ACHN (cell line): ENCODE measurements around the gene RSPH6A.

ENCODE experiments used
- DNase-seq: peaks from one replicate; pipeline ENCODE4 v3.0.0-alpha.2; 2015
- in situ Hi-C: cut with HindIII; loops from 2 replicates; pipeline ENCODE4 v1.10.0; 2017; ENCODE audit warnings: low sequenced_read_pairs, low pct_ligation_motif_present, low pct_unique_long_range_greater_than_20kb

RSPH6A gene

DNA sequence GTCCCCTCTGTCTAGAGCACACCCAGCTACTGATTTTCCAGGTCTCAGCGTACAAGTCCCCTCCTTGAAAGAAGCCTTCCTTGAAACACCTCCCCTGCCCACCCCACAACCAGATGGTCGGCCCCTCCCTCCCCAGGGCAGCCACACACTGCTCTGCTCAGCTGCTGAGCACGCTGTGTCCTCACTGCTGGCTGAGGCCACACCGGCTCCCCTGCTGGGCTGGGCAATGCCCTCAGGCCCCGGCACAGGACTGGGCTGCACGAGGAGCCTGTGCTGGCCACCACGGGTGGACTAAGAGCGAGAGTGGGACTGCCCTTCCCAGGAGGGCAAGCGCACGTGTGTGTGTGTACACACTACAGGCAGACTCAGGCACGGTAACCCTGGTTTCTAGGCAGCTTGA, 11.8 kb upstream of the RSPH6A start:
- no peak for DNase-seq
- in situ Hi-C loops, result no loop called here

DNA sequence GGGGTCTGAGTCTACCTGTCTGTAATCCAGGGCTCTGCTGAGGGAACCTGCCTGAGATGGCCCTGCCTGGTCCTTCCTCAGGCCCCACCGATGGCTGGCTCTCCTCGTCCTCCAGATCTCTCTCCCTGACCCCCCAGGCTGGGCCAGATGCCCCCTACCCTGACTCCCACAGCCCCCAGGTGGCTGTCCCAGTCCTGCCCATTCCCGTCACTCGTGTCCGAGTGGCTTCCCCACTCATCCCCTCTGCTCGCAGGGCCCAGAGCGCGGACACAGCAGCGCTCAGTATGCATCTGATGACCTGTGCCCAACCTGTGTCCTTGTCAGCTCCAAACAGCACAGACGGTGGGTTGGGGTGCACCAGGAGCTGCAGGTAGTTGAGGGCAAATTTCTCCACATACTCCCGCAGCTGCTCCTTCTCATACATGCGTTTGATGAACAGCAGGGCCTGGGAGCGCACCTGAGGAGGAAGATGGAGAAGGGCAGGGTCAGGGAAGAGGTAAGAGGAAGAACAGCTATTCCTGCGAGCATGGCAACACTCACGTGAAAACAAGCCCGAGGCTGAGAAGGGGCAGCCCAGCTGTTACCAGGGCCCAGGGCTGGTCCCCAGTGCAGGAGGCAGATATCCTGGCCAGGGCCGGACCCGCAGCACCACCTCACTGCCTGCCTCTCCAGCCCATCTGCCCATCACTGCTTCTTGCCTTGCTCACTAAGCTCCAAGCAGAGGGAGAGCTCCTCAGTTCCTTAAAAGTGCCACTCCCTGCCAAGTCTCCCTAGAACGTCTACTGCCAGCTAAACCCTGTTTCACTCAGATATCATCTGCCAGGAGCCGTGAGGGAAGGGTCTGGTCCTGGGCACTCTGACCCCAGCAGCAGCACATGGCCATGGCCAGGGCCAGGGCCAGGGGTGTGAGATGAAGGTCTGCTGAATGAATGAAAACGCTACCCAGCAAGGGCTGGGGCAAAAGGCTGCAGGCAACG, 11.1 kb upstream of the RSPH6A start:
- in situ Hi-C loops, result no loop called here
- DNase-seq, result no peak

DNA sequence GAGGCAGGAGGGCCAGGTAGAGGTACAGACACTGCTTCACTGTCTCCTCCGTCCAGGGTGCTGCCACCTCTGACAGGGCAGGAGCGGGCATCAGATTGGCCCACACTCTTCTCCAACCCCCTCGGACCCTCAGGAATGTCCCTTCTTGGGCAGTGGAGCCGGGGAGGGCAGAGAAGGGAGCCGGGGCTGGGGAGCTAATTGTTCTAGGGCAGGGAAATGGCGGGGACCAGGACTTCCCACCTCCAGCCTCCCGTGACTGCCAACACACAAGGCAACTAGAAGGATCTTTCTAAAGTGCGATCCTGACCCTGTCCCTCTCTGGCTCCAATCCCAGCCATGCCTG, 10.1 kb upstream of the RSPH6A start:
- in situ Hi-C loops, result no loop called here

DNA sequence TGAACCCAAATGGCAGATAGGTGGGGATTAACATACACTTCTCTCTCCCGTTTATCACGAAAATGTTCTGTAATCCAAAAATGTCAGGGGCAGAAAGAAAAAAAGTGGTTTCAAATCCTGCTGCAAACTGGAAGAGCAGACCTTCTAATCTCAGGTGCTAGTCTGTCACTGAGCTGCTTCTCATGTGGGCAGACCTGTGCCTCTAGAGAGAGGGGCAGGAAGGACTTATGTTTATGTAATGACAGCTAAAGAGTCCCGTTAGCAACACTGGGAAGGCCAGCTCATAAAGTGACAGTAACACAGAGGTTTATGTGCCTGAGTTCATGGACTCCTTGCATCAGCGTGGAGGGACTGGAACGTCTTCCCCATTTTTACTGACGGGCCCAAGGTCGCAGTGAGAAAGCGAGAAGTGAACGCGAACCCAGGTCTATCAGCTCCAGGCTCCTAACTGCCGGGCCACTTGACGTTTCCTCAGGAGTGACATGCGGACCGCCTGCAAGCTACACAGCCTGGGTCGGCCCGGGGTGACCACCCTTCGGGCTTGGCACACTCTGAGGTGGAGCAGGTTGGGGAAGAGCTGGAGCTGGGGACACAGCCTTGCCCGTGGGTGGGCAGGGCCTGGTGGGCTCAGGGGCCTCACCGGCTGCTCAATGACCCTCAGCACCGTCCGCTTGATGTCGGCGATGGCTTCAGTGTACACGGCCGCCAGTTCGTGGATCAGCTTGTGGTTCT, 9.6 kb upstream of the RSPH6A start:
- no peak for DNase-seq
- in situ Hi-C loops, result no loop called here

More for the DNA sequence above, 10.1 kb upstream of the RSPH6A start:
- no peak for DNase-seq

DNA sequence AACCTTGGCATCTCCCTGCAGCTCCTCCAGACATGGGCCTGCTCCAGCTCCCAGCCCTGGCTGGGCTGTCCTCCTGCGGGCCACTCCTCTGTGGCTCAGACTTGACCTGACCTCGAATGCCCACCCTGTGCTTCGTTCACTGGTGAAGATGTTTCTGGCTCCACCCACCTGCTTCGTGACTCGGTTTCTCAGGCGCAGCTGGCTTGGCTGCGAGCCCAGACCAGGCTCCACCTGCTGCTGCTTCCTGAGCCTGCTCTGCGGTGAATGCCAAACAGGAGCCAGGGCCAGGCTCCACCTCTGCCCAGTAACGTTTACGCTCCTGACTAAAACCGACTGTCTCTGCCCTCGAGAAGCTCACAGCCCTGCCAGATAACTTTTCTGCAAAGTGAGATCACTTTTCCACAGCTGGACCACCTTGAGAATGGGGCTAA, 8.9 kb upstream of the RSPH6A start:
- DNase-seq, result no peak
- in situ Hi-C loops, result no loop called here

DNA sequence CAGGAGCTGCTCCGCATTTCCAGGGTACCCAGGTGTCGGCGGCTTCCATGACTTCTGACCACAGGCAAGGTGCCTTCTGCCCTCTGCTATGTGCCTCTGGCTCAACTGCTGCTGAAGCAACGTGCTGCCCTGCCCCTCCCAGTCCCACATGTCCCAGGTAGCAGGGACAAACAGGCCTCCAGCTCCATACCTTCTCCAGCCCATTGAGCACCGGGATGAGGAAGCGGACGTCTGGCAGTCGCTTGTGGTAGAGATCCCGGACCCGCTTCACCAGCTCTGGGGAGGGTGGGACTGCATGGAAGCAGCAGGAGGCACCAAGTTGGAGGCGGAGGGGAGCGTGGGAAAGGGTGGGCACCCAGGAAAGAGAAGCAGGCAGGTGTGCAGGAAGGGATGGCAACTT, 8.1 kb upstream of the RSPH6A start:
- in situ Hi-C loops, result no loop called here
- DNase-seq, result no peak

DNA sequence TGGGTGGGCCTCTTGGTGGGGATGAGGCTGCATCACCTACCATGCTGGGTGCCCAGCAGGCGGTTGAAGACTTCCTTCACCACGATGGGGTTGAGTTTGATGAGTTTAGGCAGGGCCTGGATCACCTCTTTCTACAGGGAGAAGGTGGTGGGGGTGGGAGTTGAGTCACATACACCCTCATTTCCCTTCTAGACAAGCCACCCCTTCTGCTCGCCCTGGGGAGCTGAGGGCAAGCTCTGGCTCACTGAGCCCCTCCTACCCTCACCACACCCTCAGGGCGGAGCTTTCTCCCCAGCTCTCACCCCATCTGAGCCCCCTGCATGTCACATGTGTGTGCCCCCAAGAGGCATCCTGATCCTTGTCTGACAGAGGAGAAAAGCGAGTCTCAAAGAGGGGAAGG, 7.6 kb upstream of the RSPH6A start:
- in situ Hi-C loops, result no loop called here

DNA sequence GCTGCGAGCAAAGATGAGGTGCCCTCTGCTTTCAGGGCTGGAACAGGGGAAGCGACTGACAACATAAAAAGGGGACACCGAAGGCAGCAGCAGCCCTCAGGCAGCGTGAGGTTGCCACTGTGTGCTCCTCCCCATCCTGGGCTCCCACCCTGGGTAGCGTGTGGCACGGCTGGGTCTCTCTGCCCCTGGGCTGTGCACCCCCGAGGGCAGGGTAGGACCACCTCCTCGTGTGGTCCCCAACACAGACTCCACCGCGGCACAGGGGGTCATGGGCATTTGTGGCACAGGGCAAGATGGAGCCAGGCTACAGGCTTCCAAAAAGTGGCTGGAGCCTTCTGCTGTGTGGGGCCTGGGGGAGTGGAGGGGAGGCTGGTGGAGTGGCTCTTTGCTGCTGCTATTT, 6.5 kb upstream of the RSPH6A start:
- in situ Hi-C loops, result no loop called here
- DNase-seq, result no peak

More for the DNA sequence above, 7.6 kb upstream of the RSPH6A start:
- no peak for DNase-seq

DNA sequence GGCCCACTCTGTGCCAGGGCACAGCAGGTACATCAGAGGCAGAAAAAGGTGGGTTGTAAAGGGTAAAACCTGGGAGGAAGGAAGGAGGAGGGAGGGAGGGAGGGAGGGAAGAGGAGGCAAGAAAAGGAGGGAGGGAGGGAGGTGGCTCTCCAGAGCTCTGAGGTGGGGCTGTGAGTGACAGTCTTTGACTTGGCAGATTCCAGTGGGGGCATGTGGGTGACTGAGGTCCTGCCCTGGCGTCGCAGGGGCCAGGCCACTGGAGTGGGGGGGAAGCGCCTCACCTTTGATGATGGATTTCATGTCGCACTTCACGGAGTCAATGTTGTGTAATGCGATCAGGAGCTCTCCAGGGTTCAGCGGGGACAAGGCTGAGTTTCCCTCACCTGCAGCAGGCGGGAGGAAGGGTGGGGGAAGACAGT, 6.0 kb upstream of the RSPH6A start:
- in situ Hi-C loops, result no loop called here

DNA sequence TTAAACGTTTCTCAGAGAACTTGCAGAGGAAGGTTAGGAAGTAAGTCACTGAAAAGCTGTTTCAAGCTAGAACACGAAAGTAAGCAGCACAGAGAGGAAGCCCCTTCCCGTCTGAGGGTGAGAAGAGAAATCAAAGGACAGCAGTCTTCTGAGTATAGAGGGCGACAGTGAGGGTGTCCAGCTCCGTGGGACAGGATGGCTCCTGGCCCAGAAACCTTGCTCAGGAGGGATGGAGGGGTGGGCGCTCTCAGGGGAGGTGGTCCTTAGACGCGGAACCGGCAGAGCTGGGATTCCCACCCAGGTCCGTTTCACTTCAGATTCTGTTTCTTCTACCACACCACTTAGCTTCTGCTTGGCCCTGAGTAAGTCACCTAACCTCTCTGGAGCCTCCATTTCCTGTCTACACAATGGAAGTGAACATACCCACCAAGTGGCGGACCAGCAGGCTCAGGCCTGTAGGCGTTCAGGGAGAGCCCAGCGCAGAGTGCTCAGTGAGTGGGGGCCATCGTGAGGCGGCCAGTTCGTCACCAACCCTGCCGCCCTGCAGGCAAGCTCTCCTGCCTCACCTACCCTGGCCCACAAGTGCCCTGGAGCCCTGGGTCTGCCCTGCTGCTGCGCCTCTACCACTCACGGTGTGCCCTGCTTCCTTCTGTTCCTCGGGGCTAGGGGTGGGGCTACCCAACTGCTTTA, 5.5 kb upstream of the RSPH6A start:
- in situ Hi-C loops, result no loop called here
- no peak for DNase-seq

More for the DNA sequence above, 6.0 kb upstream of the RSPH6A start:
- DNase-seq, result no peak

DNA sequence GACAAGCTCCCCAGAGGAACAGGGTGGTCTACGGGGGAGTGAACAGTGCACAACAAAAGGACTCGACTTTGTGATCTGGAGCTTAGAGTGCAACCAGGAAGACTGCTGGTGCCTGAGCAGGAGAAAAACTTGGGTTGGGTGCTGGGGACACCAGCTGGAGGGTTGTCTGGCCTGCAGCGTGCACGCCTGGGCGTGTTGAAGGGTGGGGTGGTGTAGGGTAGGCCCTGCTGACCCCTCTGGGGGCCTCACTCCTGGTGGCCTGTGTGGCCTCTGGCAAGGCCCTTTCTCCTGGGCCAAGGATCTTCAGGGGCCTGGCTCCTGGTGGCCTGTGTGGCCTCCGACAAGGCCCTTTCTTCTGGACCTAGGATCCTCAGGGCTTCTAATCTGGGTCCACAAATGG, 4.7 kb upstream of the RSPH6A start:
- in situ Hi-C loops, result no loop called here
- DNase-seq, result no peak

DNA sequence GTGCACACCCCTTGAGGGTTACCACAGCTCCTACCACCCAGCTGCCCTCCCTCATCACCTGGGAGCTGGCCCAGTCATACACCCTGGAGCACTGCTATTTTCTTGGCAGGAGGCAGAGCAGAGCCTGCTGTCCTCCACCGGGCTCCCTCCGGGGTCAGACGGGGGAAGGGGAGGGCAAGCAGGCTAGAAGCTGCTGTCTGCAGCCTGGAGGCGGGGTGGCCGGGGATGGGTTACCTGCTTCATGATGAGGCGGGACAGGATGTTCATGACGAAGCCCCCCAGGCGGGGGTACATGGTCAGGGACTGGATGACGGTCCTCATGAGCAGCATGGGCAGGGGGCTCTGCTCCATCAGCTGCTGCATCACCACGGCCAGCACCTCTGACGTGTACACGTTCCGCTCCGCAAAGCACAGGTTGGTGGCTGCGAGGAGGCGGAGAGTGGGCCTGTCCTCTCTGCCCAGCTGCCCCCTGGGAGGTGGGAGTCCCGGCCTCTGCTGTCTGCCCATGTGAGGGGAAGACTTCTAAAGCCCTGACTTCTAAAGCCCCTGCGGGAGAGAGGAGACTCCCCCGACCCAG, 2.7 kb upstream of the RSPH6A start:
- in situ Hi-C loops, result no loop called here
- DNase-seq, result no peak

DNA sequence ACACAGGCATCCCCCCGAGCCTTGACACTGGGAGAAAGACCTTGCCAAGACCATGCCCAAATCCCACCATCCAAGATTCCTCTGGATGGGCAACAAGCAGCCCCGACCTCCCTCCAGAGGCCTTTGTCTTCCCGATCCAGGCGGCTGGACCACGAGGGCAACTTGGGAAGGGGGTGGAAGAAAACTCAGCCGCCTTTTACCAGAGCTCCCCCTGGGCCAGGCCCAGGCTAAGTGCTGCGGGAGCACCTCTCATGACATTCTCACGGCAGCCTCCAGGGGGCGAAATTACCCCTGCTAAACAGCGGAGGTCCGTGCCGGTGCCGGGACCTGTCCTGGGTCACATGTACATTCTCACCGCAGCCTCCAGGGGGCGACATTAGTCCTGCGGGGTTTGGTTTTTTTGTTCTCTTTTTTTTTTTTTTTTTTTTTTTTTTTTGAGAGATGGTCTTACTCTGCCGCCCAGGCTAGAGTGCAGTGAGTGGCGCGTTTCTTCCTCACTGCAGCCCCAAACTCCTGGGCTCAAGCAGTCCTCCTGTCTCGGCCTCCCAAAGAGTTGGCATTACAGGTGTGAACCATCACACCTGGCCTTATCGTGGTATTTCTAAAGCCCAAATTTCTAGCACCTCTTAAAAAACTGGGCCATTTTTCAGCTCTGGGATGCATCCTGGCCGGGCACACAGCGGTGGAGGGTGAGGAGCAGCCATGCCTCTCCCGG, 2.1 kb upstream of the RSPH6A start:
- in situ Hi-C loops, result no loop called here
- peak; percentile 90 for DNase-seq

DNA sequence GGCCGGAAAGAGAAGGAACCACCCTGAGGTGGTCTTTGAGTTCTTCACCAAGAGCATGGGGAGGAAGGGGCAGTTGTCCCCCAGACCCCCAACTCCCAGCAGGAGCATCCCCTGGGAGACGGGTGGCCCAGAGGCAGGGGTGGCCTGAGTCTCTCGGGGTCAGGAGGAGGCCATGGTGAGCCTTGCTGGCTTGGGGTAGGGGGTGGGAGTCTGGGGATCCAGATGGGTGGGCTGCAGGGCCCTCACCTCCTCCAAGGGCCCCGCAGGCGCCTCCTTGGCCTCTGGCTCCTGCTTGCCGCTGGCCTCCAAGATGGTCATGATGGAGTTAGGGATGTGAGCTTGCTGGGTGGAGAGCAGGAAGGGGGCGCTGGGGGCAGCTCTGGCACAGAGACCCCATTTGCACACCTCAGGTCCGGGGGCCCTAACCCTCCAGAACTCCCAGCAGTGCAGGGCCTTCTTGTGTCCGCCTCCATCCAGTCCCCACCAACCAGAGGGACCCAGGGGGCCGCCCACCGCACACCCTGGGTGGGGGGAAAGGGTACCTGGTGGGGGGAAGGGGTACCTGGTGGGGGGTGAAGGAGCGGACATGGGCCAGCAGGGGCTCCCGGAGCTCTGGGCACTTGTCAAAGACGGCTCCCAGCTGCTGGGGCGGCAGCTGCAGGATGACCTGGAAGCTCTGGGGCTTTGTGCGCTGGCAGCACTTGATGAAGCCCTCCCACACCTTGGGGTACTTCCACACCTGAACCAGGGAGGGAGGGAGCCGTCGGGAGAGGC, 1.3 kb upstream of the RSPH6A start:
- in situ Hi-C loops, result no loop called here
- no peak for DNase-seq

DNA sequence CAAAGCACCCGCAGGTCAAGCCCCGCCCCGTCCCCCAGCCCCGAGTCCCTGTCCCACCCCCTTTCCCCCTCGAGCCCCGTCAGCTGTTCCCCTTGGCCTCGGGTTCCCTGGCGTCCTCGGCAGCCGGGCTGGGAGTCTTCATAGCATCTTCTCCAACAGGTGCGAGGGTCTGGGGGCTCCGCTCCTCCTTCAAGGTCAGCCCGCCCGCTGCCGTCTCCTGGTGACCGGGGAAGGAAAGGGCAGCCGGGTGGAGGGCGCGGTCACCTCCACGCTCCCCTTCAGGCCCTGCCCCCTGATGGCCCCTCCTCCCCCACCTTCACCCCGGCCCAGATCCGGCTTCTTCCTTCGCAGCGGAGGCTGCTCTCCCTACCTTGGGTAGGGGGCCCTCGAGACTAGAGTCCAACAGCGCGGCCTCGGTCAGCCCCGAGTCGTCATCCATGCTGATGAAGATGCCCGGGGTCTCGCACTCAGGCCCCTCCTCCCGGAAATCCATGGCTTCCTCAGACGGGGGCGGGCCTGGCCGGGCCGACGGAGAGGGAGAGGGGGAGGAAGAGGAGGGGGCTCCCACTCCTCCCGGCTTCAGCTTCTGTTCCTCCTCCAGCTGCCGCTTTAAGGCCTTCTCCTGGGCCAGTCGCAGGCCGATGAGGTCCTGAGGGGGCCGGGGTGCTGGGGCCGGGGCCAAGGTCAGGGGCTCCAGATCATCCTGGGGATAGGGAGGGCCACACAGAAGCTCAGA, 541 bp upstream of the RSPH6A start:
- DNase-seq, result no peak
- in situ Hi-C loops, result no loop called here

DNA sequence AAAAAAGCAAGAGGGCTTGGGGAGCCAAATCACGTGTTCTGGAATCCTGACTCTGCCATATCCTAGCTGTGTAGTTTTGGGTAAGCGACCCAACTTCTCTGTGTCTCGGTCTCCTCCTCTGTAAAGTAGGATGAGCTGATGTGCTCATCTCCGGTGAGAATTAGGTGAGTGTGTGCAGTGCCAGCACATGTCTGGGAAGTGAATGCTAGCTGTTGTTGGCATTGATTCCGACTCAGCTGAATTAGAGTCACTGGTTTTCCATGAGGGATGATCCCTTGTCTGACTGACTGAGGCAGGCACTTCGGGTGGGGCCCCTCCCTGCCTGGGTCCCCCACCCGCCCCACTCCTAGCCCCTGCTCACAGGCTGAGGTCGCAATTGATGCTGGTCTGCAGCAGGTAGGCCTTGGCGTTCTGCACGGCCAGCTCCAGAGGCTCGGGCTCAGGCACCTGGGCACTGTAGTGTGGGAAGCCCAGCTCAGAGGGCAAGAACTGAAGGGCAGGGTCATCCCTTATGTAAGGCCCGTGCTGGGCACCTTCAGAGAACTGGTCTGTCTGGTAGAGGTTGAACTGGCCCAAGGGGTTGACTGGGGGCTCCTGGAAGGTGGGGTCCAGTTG, 835 bp downstream of the RSPH6A start:
- in situ Hi-C loops, result no loop called here
- no peak for DNase-seq

DNA sequence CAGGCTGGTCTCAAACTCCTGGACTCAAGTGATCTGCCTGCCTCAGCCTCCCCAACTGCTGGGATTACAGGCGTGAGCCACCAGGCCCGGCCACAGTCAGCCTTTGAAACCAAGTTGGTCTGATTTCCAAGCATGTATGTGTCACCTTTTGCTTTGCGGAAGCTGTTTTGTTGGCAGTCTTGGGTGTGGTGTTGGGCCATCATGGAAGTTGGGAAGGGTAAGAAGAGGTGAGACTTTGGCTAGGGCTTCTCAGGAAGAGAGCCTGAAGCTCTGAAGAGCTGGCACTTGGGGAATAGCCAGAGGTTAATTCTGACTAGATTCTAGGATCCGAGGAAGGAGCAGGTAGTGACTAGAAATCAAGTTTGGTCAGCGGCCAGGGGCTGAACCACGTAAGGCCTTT, 2.8 kb downstream of the RSPH6A start:
- no peak for DNase-seq
- in situ Hi-C loops, result no loop called here
